K562 (cell line): ENCODE measurements around the gene TNPO3. TPM values are rescaled to one million over a fixed set of nuclear protein-coding genes. Genes with fewer than 3 reads are reported as not detected.
A peak's percentile ranks its signal among the peaks of the same experiment; 100 is the strongest.
"Not testable (repeated sequence)": the region's sequence is repeated elsewhere in the genome, so short reads cannot be mapped to it uniquely, and the experiment has no call there.

Source experiments
- ATAC-seq: fragments of 200-7000 bp; cut with Tn5 transposase; 3 replicates; pipeline ENCODE4 v1.9.1; 2020; ENCODE audit warnings: moderate library complexity
- BruUV-seq: library from RNA; stranded (reverse); fragments of 400-500 nt; replicated peaks from 2 replicates; lab custom pipeline; 2021; lab: Mats Ljungman, UMichigan
- CTCF ChIA-PET: fragments of 300-600 bp; formaldehyde crosslinking; extraction: SDS; loops from one replicate; lab custom pipeline; 2021; ENCODE audit warnings: low intra/inter-chr PET ratio; lab: Yijun Ruan, JAX
- POLR2A ChIA-PET: fragments of 300-600, 350-650 bp; sonication (Branson Sonifier 250); formaldehyde crosslinking; extraction: SDS; loops from one replicate; lab custom pipeline; 2021; ENCODE audit warnings: antibody characterized with exemption, inconsistent platforms; lab: Yijun Ruan, JAX
- DNase-seq, 4 experiments: peaks; one replicate each; pipeline versions ENCODE4 v3.0.0 to v3.0.0-alpha.2; 2011 to 2018; ENCODE audit warnings: low spot score in 3 of 4, mixed read lengths in 3 of 4; ENCODE audit errors: extremely low read depth in 1 of 4
- FAIRE-seq: peaks from 2 replicates; lab custom pipeline; 2011; peaks lifted over from hg19 to GRCh38; lab: Jason Lieb, UNC
- H2AFZ ChIP-seq: 2 replicates; pipeline ENCODE4 v1.6.0; 2011; ENCODE audit warnings: low read depth, low read length, control low read depth, inconsistent platforms
- H3K27ac ChIP-seq: fragments of 200-600 bp; 3 replicates; pipeline ENCODE4 v1.8.0; 2011; ENCODE audit warnings: low read depth, mild to moderate bottlenecking, control low read depth, inconsistent platforms, low read length, moderate library complexity, mixed read lengths; ENCODE audit errors: extremely low read depth
- H3K27me3 ChIP-seq, 2 experiments: fragments of 300-600 bp in 1 of 2; 2 replicates in 1 of 2; 3 replicates in 1 of 2; pipeline versions ENCODE4 v1.6.0 to v1.8.0; 2011; ENCODE audit warnings: inconsistent platforms in 2 of 2, low read length in 2 of 2, mild to moderate bottlenecking in 1 of 2, mixed read lengths in 1 of 2, moderate library complexity in 1 of 2; ENCODE audit not compliant: control insufficient read depth in 2 of 2, insufficient read depth in 2 of 2
- H3K36me3 ChIP-seq: fragments of 300-600 bp; 3 replicates; pipeline ENCODE4 v1.8.0; 2011; ENCODE audit warnings: mild to moderate bottlenecking, low read length, inconsistent platforms; ENCODE audit not compliant: control insufficient read depth, insufficient read depth
- H3K4me1 ChIP-seq, 2 experiments: fragments of 200-600 bp in 1 of 2; replicated peaks in 1 of 2; 2 replicates in 1 of 2; 3 replicates in 1 of 2; pipeline versions ENCODE4 v1.5.1 to v1.8.0; 2011; ENCODE audit warnings: inconsistent platforms in 2 of 2, low read length in 2 of 2, mild to moderate bottlenecking in 1 of 2, mixed read lengths in 1 of 2, moderate library complexity in 1 of 2; ENCODE audit not compliant: control insufficient read depth in 2 of 2, insufficient read depth in 2 of 2
- H3K4me2 ChIP-seq: 2 replicates; pipeline ENCODE4 v1.6.1; 2011; ENCODE audit warnings: low read length, control low read depth, inconsistent platforms, mixed read lengths; ENCODE audit not compliant: insufficient read depth
- H3K4me3 ChIP-seq: fragments of 200-600 bp; sonication (generic), shearing (Covaris generic); 2 replicates; pipeline ENCODE4 v1.5.1; 2016; ENCODE audit warnings: control low read depth, inconsistent platforms
- H3K79me2 ChIP-seq: fragments of 200-600 bp; 3 replicates; pipeline ENCODE4 v1.8.0; 2011; ENCODE audit warnings: low read length, inconsistent platforms; ENCODE audit not compliant: control insufficient read depth, insufficient read depth
- H3K9ac ChIP-seq, 2 experiments: 2 replicates each; pipeline versions ENCODE4 v1.6.0 to v1.6.1; 2011; ENCODE audit warnings: low read depth in 2 of 2, low read length in 2 of 2, control low read depth in 1 of 2, inconsistent platforms in 1 of 2, mild to moderate bottlenecking in 1 of 2, mixed read lengths in 1 of 2; ENCODE audit not compliant: insufficient read depth in 1 of 2
- H3K9me1 ChIP-seq: one replicate; pipeline ENCODE4 v1.6.0; 2011; ENCODE audit warnings: inconsistent platforms, mild to moderate bottlenecking, low read length, moderate library complexity; ENCODE audit not compliant: control insufficient read depth, insufficient read depth
- H3K9me3 ChIP-seq: replicated peaks from 2 replicates; pipeline ENCODE4 v1.5.1; 2011; ENCODE audit warnings: low read depth, low read length, inconsistent platforms; ENCODE audit not compliant: control insufficient read depth, insufficient read depth
- H4K20me1 ChIP-seq: replicated peaks from 2 replicates; pipeline ENCODE4 v1.6.1; 2011; ENCODE audit warnings: low read length, inconsistent platforms, mixed read lengths; ENCODE audit not compliant: control insufficient read depth, insufficient read depth
- EZH2 ChIP-seq: IDR thresholded peaks from 2 replicates; pipeline ENCODE4 v1.6.1; 2012; ENCODE audit warnings: low read depth, mild to moderate bottlenecking, inconsistent platforms, low read length, borderline replicate concordance
- SRSF9 ChIP-seq: fragments of 200-400 bp; formaldehyde crosslinking; IDR thresholded peaks from 2 replicates; pipeline ENCODE4 v1.6.1; 2017; ENCODE audit warnings: low read depth, low read length, borderline replicate concordance
- TFE3 ChIP-seq: fragments of 450-650 bp; formaldehyde crosslinking; IDR thresholded peaks from 2 replicates; pipeline ENCODE4 v1.4.0; 2020; ENCODE audit warnings: mild to moderate bottlenecking, mixed read lengths
- USF2 ChIP-seq: sonication (generic); formaldehyde crosslinking; IDR thresholded peaks from 2 replicates; pipeline ENCODE4 v1.5.0; 2020; ENCODE audit warnings: missing genetic modification reagents
- ZNF263 ChIP-seq: sonication (generic); formaldehyde crosslinking; IDR thresholded peaks from 2 replicates; pipeline ENCODE4 v1.8.0; 2022; ENCODE audit warnings: mild to moderate bottlenecking, missing genetic modification reagents, borderline replicate concordance
- WGBS: fragments of 100-300 bp; shearing (Covaris generic); methylation state at CpG from one replicate; pipeline ENCODE4 v1.1.6; 2016; ENCODE audit warnings: low coverage, mixed read lengths; ENCODE audit not compliant: insufficient coverage; ENCODE audit errors: missing lambda C conversion rate; 5-methylcytosine and 5-hydroxymethylcytosine counted together
- in situ Hi-C: fragments of 300-500 bp; cut with MboI; formaldehyde crosslinking; loops from 4 replicates; pipeline ENCODE4 v1.15.0; 2018; ENCODE audit warnings: inconsistent platforms, mixed read lengths
- intact Hi-C: fragments of 100-400 bp; cut with micrococcal nuclease; formaldehyde crosslinking; loops from 2 replicates; pipeline ENCODE4 v1.14.2; 2022
- polyA plus RNA-seq, 8 experiments: library from polyadenylated mRNA; depleted of rRNA in 4 of 8; stranded (reverse) in 5 of 8; unstranded in 3 of 8; fragments of >200 nt; fragmentation: Nextera tagmentation in 2 of 8; fragmentation: Illumina TruSeq in 1 of 8; extraction: Ambion mirVana in 2 of 8; extraction: Trizol in 1 of 8; gene quantifications; 2 replicates each; pipeline versions ENCODE4 v1.2.1 to v1.2.3, GENCODE V29; 2011 to 2014; ENCODE audit warnings: inconsistent platforms in 1 of 8, missing spikeins in 1 of 8
- total RNA-seq, 7 experiments: library from RNA; depleted of rRNA in 6 of 7; stranded (reverse); fragments of >200 nt in 6 of 7; fragmentation: Illumina TruSeq in 2 of 7; extraction: Trizol in 2 of 7; gene quantifications; 2 replicates each; pipeline versions ENCODE4 v1.2.1 to v1.2.3, GENCODE V29; 2011 to 2021; ENCODE audit warnings: low replicate concordance in 1 of 7

TNPO3 gene
- total and polyA plus RNA-seq, 9 of the 15 experiments (the other 6 are each of a cell fraction or from before 2014, with no cell fraction given) = 35.8 to 125 (median 110) TPM

GRCh38 chr7:128914566-128915151 is 140.3 kb downstream of the TNPO3 start (continued):
- TF ChIP-seq TFE3 (CRISPR knock-in tag) (no peak), EZH2 (peak; percentile 38; the same call in 1 of the 2 replicates)

- BruUV-seq = no TSS peak
- ChIA-PET CTCF (no interaction called here), POLR2A (interaction anchor here (0.7 to 1.7 kb wide), 3 partner anchors 9 to 180 kb away, joined by 3 to 5 read pairs (median 3); partner anchors contain the start of gene CALU)
- ATAC-seq = no peak
- DNase-seq = no peak
- Histone ChIP-seq H3K9ac (peak overlapping the region in 1 of 2 experiments; percentile 38; a peak in 1 of 4 replicates), H3K9me1 (no peaks in the 10 kb centered on the region), H3K4me2 (no peak overlapping the region), H3K4me3 (no peak overlapping the region), H3K4me1 (peaks cover 0 to 35% of the 10 kb centered on the region in 2 experiments; a peak in 2 of 5 replicates), H4K20me1 (peaks cover 11% of the 10 kb centered on the region; the same call in 1 of the 2 replicates), H3K27me3 (peaks cover 61 to 79% of the 10 kb centered on the region in 2 experiments), H2AFZ (no peak overlapping the region), H3K36me3 (no peaks in the 10 kb centered on the region), H3K27ac (no peak overlapping the region), H3K79me2 (no peaks in the 10 kb centered on the region), H3K9me3 (no peaks in the 10 kb centered on the region; the same call in 1 of the 2 replicates)
- FAIRE-seq = no peak
- under 1% methylated on average over 10 of the region's 10 CpGs for WGBS
- intact Hi-C loops = no loop called here
- TF ChIP-seq ZNF263 (CRISPR knock-in tag) = peak; percentile 88
- TF ChIP-seq SRSF9 = no peak
- 0 out of 2 replicates have a peak, but pooled peaks have one; percentile 28 for TF ChIP-seq USF2 (CRISPR knock-in tag)
- in situ Hi-C loops = loop anchor here (5.0 kb wide), 1 partner anchor 57 kb away; no protein-coding TSS in a partner anchor
Observed at GRCh38 chr7:128913870-128914565, 140.9 kb downstream of the TNPO3 start.

GRCh38 chr7:128912709-128913495 is 142.0 kb downstream of the TNPO3 start:
- POLR2A ChIA-PET = interaction anchor here (1.7 kb wide), 1 partner anchor 10 kb away, joined by 5 read pairs; no protein-coding TSS in a partner anchor
- peak; percentile 20 for ATAC-seq

More at GRCh38 chr7:128912709-128913495, 142.0 kb downstream of the TNPO3 start:
- peak; percentile 78 for FAIRE-seq
- WGBS = 4% methylated on average over 7 of the region's 20 CpGs
- H3K9me1 ChIP-seq, H3K36me3 ChIP-seq, H3K4me2 ChIP-seq, H3K9ac ChIP-seq, H3K79me2 ChIP-seq, H3K27ac ChIP-seq, BruUV-seq, intact Hi-C loops, CTCF ChIA-PET, H2AFZ ChIP-seq, H3K9me3 ChIP-seq, DNase-seq, H3K4me3 ChIP-seq: not testable (repeated sequence)
- Histone ChIP-seq H4K20me1 (peaks cover 11% of the 10 kb centered on the region; the same call in 1 of the 2 replicates), H3K4me1 (peaks cover 0 to 35% of the 10 kb centered on the region in 2 experiments; a peak in 2 of 5 replicates), H3K27me3 (peaks cover 57 to 81% of the 10 kb centered on the region in 2 experiments)
- in situ Hi-C loops = loop anchor here (5.0 kb wide), 1 partner anchor 56 kb away; no protein-coding TSS in a partner anchor
